Right lobe of liver (tissue), 6 donors: ENCODE measurements around the gene RFX4. TPM values are rescaled to one million over a fixed set of nuclear protein-coding genes. Genes with fewer than 3 reads are reported as not detected.
A peak's percentile ranks its signal among the peaks of the same experiment; 100 is the strongest.

Experiments used
- ATAC-seq, 4 donors: fragments of 200-7000 bp; cut with Tn5 transposase; one replicate each; pipeline ENCODE4 v1.9.1; 2020; ENCODE audit warnings: mild to moderate bottlenecking in 4 of 4, moderate library complexity in 4 of 4
- DNase-seq, 3 donors: peaks; one replicate each; pipeline ENCODE4 v3.0.0-alpha.2; 2020
- H3K27ac ChIP-seq, 3 donors: fragments of 200-600 bp; one replicate each; pipeline ENCODE4 v1.8.0; 2022
- H3K27me3 ChIP-seq, 2 donors: fragments of 200-600 bp; one replicate each; pipeline ENCODE4 v1.8.0; 2022
- H3K36me3 ChIP-seq, 4 donors: fragments of 200-600 bp; sonication (generic) in 1 of 4; one replicate each; pipeline versions ENCODE4 v1.5.1 to v1.8.0; 2017 to 2022; ENCODE audit warnings: control low read depth in 1 of 4
- H3K4me1 ChIP-seq, 4 donors: fragments of 200-600 bp; sonication (generic) in 1 of 4; one replicate each; pipeline versions ENCODE4 v1.5.1 to v1.8.0; 2017 to 2022; ENCODE audit warnings: control low read depth in 1 of 4
- H3K4me3 ChIP-seq, 3 donors: fragments of 200-600 bp; one replicate each; pipeline ENCODE4 v1.8.0; 2022
- H3K9me3 ChIP-seq, 4 donors: fragments of 200-600 bp; sonication (generic) in 1 of 4; one replicate each; pipeline versions ENCODE4 v1.5.1 to v1.8.0; 2017 to 2022; ENCODE audit warnings: control low read depth in 1 of 4
- CTCF ChIP-seq, 4 donors: fragments of 200-600 bp in 3 of 4; fragments of 450-650 bp in 1 of 4; IDR thresholded peaks; one replicate each; pipeline versions ENCODE4 v1.5.1 to v1.8.0; 2016 to 2022; ENCODE audit warnings: antibody characterized with exemption in 4 of 4, mild to moderate bottlenecking in 2 of 4
- POLR2A ChIP-seq: fragments of 450-650 bp; IDR thresholded peaks from one replicate; pipeline ENCODE4 v1.6.1; 2017; ENCODE audit warnings: antibody characterized with exemption, mild to moderate bottlenecking
- WGBS: methylation state at CpG from one replicate; pipeline ENCODE4 v1.1.6; 2018; ENCODE audit warnings: low coverage, low lambda C conversion rate; ENCODE audit not compliant: insufficient coverage; ENCODE audit errors: missing lambda C conversion rate; 5-methylcytosine and 5-hydroxymethylcytosine counted together
- intact Hi-C, 2 donors: fragments of 100-400 bp; cut with DNase I; formaldehyde crosslinking; loops; one replicate each; pipeline versions ENCODE4 v1.11.2 to v1.14.1; 2022
- total RNA-seq, 6 experiments: library from RNA; depleted of rRNA in 2 of 6; stranded (reverse); fragments of >200 nt in 2 of 6; fragmentation: NEBNext Ultra II Directional in 3 of 6; extraction: Animal tissue kit (Norgen Biotek cat#: 25700) in 3 of 6; gene quantifications; one replicate each; pipeline versions ENCODE4 v1.1.0 to v1.2.4, GENCODE V29; 2016 to 2023
- donor health status: DM: no; HTN: yes; CAD: no.
- donor health status: DM: no; HTN: no; CAD: no.
- donor health status: DM: no; HTN: no; CAD: no.
- donor health status: DM: no; HTN: yes; CAD: no.
- donor health status: DM: no; HTN: yes; CAD: no.

RFX4 gene
- total RNA-seq, 6 experiments from 2014 or later = not detected

GRCh38 chr12:106743270-106743988 is 160.6 kb downstream of the RFX4 start:
- 46% methylated on average over 5 of the region's 8 CpGs for WGBS
- no peak for ATAC-seq
- H3K36me3 ChIP-seq = no peaks in the 10 kb centered on the region
- no peaks in the 10 kb centered on the region for H3K4me1 ChIP-seq
- no peak for TF ChIP-seq POLR2A
- no peak for TF ChIP-seq CTCF (IDR thresholded peaks at IDR 0.05)
- intact Hi-C loops = no loop called here
- H3K27ac ChIP-seq = no peak overlapping the region
- H3K27me3 ChIP-seq = no peaks in the 10 kb centered on the region
- no peaks in the 10 kb centered on the region for H3K9me3 ChIP-seq
- no peak overlapping the region for H3K4me3 ChIP-seq
- no peak for DNase-seq

- Histone ChIP-seq H3K4me3 (no peak overlapping the region), H3K27ac (no peak overlapping the region), H3K36me3 (no peaks in the 10 kb centered on the region), H3K9me3 (no peaks in the 10 kb centered on the region), H3K27me3 (no peaks in the 10 kb centered on the region), H3K4me1 (no peaks in the 10 kb centered on the region)
- TF ChIP-seq POLR2A = no peak
- no peak for TF ChIP-seq CTCF (IDR thresholded peaks at IDR 0.05)
- 44% methylated on average over 4 of the region's 6 CpGs for WGBS
- intact Hi-C loops = no loop called here
- no peak for DNase-seq
- ATAC-seq = no peak
Observed at GRCh38 chr12:106744600-106744999, 161.8 kb downstream of the RFX4 start.

- no peak for TF ChIP-seq POLR2A
- no peak for TF ChIP-seq CTCF (IDR thresholded peaks at IDR 0.05)
- Histone ChIP-seq H3K4me3 (no peak overlapping the region), H3K27me3 (no peaks in the 10 kb centered on the region), H3K36me3 (no peaks in the 10 kb centered on the region), H3K9me3 (no peaks in the 10 kb centered on the region), H3K4me1 (no peaks in the 10 kb centered on the region), H3K27ac (no peak overlapping the region)
- WGBS = 70% methylated on average over 4 of the region's 4 CpGs
- intact Hi-C loops = no loop called here
- no peak for DNase-seq
- no peak for ATAC-seq
Observed at GRCh38 chr12:106745181-106745745, 162.5 kb downstream of the RFX4 start.

DNA sequence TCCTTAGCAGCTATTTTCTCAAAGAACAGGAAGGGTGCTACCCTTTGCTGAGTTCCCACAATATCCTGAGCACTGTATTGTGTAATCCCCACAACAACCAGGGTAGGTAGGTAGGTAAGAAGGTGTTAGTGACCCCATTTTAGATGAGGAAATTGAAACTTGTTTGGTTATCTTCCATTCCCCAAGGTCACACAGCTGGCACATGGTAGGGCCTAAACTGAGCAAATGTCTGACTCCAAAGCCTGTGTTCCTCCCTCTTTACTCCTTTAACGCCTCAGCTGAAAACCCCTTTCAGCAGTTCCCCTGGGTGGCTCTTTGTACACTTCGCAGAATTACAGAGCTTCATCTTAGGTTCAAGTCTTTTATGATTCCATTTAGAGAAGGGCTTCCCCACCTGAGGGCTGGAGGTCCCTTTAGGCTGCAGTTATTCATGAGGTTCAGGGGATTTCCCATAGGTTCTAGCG is 165.2 kb downstream of the RFX4 start:
- whole genome bisulfite sequencing = 87% methylated on average over 3 of the region's 3 CpGs
- Histone ChIP-seq H3K27me3 (no peaks in the 10 kb centered on the region), H3K9me3 (no peaks in the 10 kb centered on the region), H3K36me3 (no peaks in the 10 kb centered on the region), H3K4me1 (no peaks in the 10 kb centered on the region), H3K27ac (no peak overlapping the region), H3K4me3 (no peak overlapping the region)
- no peak for DNase-seq
- intact Hi-C loops = no loop called here
- TF ChIP-seq POLR2A = no peak
- no peak for TF ChIP-seq CTCF (IDR thresholded peaks at IDR 0.05)
- ATAC-seq = peak in 3 of 4 donors; percentile 11 to 30 (median 29)
